ENCODE results near the gene FBXO38.

The FBXO38 gene

DNA sequence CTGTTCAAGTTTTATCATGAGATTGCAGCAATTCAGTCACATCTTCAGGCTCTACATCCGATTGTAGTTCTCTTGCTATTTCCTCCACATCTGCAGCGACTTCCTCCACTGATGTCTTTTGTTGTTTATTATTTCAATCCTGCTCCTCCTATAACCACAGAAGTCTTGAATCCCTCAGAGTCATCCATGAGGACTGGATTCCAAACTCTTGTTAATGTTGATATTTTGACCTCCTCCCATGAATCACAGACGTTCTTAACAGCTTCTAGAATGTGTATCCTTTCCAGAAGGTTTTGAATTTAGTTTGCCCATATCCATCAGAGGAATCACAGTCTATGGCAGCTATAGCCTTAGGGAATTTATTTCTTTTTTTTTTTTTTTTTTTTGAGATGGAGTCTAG, 3.6 kb downstream of the FBXO38 start:
- DNase-seq, result no peak

DNA sequence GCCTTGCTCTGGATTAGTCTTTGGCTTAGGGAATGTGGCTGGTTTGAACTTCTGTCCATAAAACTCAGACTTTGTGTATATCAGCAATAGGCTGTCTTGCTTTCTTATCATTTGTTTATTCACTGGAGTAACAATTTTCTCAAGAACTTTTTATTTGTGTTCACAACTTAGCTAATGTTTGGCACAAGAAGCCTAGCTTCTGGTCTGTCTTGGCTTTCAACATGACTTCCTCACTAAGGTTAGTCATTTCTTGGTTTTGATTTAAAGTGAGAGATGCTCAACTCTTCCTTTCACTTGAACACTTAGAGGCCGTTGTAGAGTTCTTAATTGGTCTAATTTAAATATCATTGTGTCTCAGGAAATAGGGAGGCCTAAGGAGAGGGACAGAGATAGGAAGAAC, 4.9 kb downstream of the FBXO38 start:
- no peak for DNase-seq

DNA sequence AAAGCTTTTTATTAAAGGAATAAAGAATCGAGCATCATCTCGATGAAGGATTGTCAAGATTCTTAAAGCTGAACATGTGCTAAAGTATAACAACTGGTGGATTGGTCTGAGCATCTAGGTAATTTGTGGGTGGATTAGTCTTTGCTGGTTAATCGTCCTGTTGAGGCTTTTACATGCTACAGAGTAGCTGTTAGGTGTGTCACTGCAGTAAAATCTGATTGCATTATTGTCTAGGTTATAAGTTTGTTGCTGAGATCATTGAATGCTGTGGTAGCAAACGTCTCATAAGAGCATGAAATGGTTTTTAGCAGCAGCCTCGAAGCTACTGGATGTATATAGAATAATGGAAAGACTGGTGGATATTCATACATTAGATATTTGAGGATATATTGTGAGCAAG, 7.2 kb downstream of the FBXO38 start:
- DNase-seq, result no peak

DNA sequence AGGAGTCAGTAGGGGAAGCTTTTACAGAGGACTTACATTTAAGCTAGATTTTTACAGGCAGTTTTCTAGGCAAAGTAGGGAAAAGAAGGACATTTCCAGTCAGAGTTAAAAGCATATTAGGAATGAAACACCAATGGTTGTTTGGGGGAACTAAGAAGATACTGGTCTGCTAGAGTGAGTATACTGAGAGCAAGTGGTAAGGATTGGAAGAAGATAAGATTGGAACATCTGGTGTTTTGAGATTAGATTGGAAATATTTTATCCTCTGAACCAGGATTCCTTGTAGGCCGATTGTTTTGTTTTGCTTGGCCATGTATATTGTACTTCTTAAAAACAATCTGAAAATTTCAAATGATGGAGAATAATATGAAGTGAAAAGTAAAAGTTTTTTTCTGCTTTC, 7.7 kb downstream of the FBXO38 start:
- no peak for DNase-seq

DNA sequence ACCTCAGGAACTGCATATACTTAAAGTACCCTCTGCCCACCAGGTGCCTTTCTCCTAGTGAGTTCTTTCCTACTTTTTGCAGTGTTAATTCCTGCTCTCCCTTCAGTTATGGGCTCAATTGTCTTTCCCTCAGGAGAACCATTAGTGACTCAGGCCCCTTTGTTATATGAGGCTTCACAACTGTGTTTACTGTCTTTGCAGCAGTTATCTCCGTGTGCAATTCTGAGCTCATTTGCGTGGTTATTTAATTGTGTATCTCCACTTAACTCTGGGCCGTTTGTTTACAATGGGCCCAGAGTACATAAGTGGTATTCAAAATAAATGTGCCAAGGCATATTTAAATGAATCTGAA, 9.6 kb downstream of the FBXO38 start:
- peak; percentile 65 for DNase-seq

DNA sequence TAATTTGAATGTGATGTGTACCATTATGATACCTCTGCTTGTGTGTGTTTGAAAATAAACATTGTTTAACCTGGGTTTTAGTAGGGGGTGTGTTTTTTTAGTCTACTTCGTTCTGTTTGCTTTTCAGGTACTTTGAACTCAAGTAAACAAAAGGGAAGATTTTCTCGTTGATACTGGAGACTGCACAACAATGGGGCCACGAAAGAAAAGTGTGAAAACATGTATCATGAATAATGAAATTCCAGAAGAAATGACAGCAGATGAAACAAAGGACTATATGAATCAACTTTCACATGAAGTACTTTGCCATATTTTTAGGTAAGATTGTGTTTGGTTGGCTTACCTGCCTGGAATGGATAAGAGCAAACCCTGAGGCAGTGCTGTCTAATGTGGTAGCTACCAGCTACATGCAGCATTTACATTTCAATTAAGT, 10.8 kb downstream of the FBXO38 start:
- DNase-seq, result no peak

DNA sequence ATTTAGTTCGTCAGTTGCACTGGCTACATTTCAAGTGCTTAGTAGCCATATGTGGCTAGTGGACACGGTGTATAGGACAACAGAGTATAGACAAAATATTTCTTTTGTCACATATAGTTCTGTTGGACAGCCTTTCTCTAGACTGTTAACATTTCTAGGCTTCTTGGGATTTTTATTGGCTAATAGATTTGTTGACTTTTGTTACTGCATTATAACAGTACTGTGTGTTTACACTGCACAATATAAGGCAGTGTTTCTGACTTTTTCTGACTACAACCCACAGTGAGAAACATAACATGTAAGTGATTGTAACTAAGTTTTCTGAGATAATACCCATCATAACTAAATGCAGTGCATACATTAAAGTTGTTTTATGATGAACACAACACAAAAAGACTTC, 11.3 kb downstream of the FBXO38 start:
- no peak for DNase-seq

DNA sequence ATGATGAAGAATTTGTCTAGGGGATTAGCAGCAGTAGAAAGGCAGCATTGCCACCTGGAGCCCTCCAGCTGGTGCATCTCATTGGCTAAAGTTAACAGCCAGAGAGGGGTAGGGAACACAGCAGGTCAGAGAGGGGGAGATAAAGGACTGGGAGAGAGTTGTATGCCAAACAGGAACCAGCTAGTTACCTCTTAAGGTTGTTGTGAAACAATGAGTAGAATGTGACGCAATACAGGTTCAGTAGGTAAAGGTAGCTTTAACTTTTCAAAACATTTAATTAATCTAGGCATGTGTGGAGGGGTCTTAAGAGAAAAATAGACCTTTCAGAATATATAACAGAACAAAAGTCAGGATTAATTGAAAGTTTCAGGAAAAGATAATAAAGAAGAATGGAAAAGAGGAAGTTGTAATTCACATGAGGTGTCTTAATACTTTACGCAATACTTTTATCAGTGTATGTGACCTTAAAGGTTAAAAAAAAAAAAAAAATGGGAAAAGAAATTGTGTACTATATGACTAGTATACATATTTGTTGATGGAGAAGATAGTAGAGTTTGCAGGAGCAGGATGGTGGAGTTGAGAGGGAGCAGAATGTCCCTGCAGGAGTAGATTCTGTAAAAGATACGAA, 14.3 kb downstream of the FBXO38 start:
- no peak for DNase-seq

DNA sequence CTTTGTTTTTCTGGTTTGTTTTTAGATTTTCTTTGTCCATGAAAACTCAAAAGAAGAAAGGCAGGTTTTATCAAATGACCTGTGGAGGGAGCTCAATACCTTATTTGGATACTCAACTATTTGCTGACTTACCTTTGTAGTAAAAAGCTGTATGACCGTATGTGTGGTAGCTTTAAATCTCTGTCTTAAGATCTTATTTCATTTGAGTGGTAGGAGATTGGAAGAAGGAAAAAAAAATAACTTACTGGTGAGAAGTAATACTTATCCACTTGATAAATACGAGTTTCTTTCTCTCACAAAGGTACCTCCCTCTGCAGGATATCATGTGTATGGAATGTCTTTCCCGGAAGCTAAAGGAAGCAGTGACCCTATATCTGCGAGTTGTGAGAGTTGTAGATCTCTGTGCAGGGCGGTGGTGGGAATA, 15.0 kb downstream of the FBXO38 start:
- DNase-seq, result no peak

DNA sequence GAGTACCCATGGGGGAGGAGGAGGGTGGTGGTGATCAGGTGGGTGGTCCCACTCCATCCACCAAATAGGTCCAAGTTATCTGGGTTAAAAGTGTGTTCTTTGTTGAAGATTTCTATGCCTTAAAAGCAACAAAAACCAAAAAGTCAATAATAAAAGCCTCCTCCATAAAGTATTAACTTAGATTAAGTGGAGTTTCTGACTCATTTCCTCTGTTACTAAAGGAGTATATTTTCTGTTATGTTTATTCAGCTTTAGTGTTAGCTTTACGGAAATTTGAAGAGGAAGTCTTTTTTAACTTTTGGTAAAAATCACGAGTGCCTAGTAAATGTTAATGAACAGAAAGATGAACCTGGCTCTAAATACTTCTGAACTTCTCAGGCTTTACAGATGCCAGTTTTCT, 17.8 kb downstream of the FBXO38 start:
- no peak for DNase-seq

DNA sequence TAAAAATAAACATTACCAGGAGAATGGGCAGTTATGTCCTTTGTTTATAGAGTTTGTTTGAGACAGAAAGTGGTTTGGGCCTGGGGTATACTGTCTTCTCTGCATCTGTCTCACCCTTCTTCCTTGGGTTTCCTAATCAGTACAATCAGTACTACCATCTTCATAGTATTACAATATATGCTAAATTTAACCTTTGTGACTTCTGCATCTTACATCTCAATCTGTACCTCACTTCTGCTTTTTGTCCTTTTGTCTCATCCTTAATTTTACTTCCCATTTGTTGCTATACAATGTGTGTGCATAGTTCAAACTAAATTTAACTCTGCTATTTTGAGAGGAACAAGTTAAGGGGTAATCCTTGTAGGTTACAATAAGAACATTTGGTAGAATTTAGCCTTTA, 19.6 kb downstream of the FBXO38 start:
- DNase-seq, result no peak

DNA sequence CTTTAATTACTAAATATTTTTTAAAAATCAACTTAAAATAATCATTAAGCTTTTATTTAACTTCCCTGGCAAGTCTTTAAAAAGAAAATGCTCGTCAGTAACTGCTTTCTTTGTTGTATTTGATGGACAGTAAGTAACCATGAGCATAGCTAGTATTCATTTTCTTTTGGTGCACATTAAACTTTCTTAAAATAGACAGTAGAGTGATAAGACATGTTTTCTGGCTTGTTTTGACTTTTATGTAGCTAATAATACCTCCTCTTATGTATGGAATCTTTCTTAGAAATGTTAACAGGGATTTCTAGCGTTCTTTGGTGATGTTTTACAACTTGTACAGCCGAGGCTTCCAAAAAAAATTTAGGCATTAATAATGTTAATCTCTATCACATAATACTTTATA, 22.6 kb downstream of the FBXO38 start:
- no peak for DNase-seq

DNA sequence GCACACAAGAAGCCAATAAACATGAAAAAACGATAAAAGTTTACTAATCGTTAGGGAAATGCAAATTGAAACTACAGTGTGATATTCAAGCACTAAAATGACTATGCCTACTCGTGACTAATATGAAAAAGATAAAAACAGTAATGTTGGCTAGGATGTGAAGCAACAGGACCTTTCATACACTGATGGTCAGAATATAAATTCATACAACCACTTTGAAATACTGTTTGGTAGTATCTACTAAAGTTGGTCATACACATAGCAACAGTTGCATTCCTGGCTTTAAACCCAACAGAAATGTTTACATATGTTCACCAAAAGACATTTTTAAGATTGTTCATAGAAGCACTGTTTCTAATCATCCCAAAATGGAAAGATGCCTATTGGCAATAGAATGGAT, 24.3 kb downstream of the FBXO38 start:
- DNase-seq, result no peak

DNA sequence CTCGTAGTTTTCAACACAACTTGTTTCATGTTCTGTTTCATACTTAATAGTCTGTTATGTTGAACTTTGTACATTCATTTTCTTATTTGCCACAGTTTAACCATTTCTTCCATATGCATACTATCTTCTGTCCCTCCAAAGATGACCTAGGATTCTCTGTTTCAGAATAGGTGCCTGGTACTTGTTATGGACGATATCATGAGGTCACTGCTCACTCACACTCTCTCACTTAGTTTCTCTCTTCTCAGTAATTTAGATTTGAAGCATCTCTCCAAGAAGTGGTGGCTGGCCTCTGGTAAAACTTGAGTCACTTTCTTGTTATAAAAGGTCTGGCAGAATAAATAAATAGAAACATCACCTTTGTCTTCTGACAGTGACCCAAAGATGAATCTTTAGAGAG, 28.4 kb downstream of the FBXO38 start:
- DNase-seq, result no peak

DNA sequence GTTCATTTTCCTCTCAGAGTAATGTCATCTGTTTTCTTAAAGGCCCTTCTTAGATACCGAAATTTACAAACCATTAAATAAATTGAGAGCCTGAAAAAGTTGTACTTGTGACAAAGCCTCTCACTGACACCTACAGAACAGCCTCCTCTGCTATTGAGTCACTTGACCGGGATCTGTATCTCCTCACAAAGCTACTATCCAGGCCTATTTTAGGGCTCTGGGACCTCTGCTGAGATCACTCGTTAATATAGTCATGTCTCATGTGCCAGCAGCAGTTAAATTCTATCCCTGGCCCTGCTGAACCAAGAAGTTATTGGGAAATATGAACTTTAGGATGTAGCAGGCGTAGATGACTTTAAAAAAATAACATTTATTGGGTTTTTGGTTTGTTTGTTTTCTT, 31.1 kb downstream of the FBXO38 start:
- DNase-seq, result no peak

DNA sequence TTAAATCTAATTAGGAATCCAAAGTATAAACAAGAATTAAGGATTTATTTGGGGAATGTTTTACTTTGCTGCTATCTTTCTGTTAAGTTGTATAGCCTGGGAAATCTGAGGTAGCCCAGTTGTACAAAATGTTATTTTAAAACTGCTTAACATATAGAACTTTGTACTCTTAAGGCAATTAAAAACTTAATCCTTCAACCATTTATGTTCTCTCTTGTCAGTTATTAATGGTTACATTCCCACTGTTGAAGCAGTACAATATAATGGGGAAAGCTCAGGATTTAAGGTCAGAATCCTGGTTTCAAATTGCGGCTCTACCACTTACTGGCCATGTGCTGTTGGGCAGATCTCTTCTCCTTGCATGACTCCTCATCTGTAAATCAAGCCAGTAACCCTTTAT, 32.7 kb downstream of the FBXO38 start:
- no peak for DNase-seq

DNA sequence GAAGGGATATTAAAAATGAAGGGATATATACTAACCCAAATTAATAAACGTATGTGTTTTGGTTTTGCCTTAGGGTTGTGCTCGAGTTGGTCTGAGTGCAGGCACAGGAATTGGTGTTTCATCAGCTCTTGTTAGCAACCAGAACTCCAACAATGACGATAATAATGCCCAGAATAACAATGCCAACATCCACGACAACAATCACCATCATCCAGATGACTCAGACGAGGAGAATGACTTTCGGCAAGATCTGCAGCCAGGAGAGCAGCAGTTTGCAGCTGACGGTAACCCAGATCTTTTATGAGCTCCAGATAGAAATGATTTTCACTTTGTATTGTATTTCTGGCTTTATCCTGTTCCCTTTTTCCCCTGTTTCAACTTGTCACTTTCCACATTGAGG, 33.2 kb downstream of the FBXO38 start:
- DNase-seq, result no peak

DNA sequence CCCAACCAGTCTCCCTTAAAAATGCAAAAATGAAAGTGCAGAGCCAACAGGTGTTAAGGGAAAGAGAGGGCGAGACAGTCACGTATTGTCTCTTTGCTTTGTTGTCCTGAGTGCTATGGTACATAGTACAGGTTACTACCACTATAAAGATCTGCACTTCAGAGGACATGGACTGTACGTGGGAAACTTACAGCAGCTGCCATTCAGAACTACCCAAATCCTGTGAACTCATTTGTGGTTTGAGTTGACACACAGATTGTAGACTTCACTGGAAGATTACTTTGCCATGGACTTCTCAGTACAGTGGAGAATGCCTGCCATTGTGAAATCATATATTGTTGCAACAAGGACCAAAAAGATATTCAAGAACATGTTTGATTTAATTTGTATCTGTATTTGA, 34.8 kb downstream of the FBXO38 start:
- DNase-seq, result no peak

DNA sequence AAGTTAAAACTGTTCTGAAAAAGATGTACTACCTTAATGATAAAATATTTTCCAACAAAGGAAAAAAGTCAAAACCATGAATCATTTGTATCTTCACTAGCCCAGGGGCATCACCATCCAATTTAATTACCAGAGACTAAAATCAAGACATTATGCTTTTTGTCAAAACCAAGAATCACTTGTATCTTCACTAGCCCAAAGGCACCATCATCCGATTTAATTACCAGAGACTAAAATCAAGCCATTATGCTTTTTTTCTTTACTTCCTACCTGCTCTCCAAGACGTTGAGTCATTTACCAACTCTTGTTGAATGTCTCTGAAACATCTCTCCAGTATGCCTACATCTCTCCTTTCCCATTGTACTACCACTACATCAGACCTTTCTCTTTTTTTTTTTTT, 37.9 kb downstream of the FBXO38 start:
- DNase-seq, result no peak

DNA sequence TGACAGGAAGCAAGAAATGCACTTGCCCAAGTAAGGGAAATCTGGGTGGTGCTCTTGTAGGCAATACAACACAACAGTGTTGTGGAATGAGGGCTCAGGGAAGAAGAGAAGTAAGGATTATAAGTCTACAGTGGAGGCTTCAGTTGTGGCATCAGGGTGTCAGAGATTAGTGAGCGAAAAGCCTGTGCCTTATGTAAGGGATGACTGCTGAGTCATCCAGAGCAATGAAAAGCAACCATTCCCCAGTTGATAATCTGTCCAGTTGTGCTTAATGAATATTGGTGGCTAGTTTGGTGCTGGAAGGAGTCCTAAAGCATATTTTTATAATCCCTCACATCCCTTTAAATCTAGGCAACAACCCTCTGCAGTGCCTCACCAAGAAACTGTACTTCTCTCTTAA, 42.0 kb downstream of the FBXO38 start:
- DNase-seq, result no peak

DNA sequence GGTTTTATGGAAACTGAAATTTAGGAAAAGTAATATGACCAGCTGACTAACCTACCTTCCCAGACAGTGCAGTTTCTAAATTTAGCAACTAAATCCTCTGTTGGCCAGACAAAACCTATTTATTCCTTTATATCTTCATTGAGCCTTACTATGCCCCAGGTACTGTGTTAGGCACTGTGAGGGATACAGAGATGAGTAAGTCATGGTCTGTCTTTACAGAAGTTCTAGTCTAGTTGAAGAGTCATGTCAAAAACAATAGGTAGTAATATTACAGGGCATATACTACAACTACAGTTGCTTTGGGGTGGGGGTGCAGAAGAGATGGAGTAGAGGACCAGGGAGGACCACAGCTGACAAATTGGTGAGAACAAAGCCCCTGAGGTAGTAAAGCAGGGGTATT, 42.8 kb downstream of the FBXO38 start:
- DNase-seq, result no peak

DNA sequence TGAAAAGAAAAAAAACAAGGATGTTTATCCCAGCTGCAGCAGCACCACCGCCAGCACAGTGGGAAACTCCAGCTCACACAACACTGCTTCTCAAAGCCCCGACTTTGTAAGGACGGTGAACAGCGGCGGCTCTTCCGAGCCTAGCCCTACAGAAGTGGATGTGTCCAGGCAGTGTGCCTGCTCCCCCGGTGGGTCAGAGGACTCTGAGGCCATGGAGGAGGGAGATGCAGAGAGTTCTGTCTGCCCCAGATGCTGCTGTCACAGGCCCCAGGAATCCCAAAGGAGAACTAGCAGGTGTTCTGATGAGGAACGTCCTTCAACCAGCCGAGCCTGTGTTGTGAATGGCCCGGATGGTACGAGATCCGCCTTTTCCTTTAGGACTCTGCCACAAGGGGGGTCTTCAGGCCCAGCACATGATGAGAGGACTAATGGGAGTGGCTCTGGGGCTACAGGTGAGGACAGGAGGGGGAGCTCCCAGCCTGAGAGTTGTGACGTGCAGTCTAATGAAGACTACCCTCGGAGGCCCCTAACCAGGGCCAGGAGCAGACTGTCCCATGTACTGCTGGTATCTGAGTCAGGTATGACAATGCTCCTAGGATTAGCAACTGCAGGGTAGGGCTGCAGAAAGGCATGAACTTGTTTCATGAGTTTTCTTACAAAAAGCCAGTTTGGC, 43.7 kb downstream of the FBXO38 start:
- DNase-seq, result no peak

DNA sequence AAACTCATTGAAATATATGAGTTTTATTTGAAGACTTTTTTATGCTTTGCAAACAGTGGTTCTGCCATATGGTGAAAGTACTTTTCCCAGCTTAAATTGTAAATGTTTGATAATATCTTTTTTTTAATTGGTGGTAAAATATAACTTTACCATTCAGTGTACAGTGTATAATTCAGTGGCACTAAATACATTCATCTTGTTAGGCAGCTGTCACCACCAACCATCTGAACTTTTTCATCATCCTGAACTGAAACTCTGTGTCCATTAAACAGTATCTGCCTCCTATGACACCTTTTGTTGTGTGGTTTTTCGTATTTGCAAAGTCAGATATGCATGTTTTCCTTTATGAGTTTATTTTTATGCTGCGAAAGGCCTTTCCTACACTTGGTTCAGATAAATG, 45.1 kb downstream of the FBXO38 start:
- DNase-seq, result no peak

DNA sequence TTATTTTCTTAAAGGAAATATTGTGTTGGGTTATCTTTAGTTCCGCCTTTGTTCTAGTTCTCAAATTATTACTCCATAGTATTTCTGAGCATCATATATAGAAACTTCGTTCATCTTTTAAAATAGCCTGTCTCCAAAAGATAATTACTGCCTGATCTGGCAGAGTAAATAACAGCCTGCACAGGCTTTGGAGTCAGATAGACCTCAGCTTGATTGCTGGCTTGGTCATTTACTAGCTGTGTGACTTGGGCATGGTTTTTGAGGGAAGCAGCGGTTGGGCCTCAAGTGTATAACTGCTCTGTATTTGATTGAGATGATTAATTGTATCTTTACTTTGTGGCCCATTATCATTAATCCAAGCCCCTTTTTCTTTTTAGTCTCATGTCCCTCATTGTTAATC, 50.1 kb downstream of the FBXO38 start:
- no peak for DNase-seq

DNA sequence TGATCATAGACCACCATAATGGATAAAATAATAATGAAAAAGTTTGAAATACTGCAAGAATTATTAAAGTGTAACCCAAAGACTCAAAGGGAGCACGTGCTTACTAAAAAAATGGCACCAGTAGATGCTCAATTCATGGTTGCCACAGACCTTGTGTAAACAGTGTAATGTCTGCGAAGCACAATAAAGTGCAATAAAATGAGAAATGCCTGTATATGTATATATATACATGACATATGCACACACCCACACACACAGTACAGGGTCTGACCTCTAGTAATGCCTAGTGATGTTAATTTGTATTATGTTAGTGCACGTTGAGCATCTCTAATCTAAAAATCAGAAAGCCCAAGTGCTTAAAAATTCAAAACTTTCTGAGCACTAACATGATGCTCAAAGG, 52.3 kb downstream of the FBXO38 start:
- no peak for DNase-seq
